ENCODE measurements around the gene COL25A1.

- no peak for TF ChIP-seq CTCF (IDR thresholded peaks at IDR 0.05; ENCODE audit: low read depth, low read length)
- no peak for TF ChIP-seq POLR2A (IDR thresholded peaks at IDR 0.05; ENCODE audit: extremely low read depth, insufficient read length)
- no peak for TF ChIP-seq MAX (IDR thresholded peaks at IDR 0.05; ENCODE audit: low read depth, low read length)
- TF ChIP-seq MYC (IDR thresholded peaks at IDR 0.05; ENCODE audit: low read depth, low read length) = no peak
Observed at GRCh38 chr4:108891896-108892590, 410.4 kb downstream of the COL25A1 start.

Data from NB4 (cell line).